Epithelial cell of esophagus (primary cell): ENCODE measurements around the gene C8G.

Experiments used
- DNase-seq: peaks from one replicate; pipeline ENCODE4 v3.0.0; 2010; ENCODE audit warnings: low read depth
- H3K4me3 ChIP-seq: 2 replicates; pipeline ENCODE4 v1.5.1; 2011; ENCODE audit warnings: mild to moderate bottlenecking, low read length, control low read depth
- TF ChIP-seq, protein P1 (sequence below): IDR thresholded peaks from 2 replicates; pipeline ENCODE4 v1.5.1; 2011; ENCODE audit warnings: low read depth, mild to moderate bottlenecking, low read length, control low read depth, inconsistent platforms; ENCODE audit not compliant: insufficient read depth; ENCODE audit errors: missing control alignments

C8G gene

DNA sequence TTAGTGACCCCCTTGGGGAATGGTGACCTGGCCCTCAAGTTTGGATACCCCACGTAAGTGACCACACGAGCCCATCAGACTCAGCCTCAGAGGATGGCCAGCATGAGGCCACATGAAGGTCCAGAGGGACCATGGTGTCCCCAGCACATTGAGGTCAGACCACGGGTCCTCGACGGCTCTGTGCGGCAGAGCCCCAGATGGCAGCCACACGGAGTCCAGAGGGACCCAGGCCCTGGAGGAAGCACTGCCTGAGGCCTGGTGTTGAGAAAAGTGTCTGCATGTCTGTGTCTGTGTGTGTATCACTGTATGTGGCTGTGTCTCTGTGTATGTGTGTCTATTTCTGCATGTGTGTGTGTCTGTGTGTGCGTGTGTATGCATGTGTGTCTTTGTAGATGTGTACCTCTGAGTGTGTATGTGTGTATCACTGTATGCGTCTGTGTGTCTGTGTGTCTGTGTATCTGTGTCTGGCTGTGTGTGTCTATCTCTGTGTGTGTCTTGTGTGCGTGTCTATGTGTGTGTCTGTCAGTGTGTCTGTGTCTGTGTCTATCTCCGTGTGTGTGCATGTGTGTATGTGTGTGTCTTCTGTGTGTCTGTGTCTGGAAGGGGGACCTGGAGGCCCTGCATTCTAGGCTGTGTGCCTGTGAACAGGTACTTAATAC, 38.7 kb downstream of the C8G start:
- TF ChIP-seq, protein P1, sequence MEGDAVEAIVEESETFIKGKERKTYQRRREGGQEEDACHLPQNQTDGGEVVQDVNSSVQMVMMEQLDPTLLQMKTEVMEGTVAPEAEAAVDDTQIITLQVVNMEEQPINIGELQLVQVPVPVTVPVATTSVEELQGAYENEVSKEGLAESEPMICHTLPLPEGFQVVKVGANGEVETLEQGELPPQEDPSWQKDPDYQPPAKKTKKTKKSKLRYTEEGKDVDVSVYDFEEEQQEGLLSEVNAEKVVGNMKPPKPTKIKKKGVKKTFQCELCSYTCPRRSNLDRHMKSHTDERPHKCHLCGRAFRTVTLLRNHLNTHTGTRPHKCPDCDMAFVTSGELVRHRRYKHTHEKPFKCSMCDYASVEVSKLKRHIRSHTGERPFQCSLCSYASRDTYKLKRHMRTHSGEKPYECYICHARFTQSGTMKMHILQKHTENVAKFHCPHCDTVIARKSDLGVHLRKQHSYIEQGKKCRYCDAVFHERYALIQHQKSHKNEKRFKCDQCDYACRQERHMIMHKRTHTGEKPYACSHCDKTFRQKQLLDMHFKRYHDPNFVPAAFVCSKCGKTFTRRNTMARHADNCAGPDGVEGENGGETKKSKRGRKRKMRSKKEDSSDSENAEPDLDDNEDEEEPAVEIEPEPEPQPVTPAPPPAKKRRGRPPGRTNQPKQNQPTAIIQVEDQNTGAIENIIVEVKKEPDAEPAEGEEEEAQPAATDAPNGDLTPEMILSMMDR, result no peak
- H3K4me3 ChIP-seq, result no peak overlapping the region
- DNase-seq, result no peak

- TF ChIP-seq, protein P1, result no peak
- DNase-seq, result no peak
- H3K4me3 ChIP-seq, result no peak overlapping the region
Measured at GRCh38 chr9:136984464-136985026, 39.5 kb downstream of the C8G start.

DNA sequence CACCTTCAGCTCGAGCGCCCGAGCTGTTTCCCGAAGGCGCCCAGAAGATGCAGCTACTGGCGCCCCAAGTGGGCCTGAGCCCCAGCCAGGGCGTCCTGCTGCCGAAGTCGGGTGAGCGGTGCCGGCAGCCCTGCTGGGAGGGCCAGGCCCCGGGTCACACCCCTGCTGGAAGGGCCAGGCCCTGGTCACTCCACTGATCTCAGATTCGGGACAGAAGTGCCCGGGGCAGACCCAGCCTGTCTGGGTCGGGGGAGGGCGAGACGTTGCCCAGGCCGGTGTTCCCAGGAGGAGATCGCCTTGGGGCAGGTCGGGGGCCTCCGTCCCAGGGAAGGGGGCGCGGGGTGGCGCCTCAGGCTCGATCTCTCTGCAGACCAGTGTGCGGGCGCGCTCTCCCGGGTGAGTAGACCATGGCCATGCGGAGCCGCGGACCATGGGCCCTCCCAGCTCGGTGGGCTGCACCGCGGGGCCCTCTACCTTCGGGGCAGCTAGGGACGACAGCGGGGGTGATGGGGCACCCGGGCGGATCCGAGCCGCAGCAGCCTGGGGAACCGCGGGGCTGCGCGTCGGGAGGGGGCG, 40.1 kb downstream of the C8G start:
- no peak for DNase-seq
- no peak overlapping the region for H3K4me3 ChIP-seq
- TF ChIP-seq, protein P1, result no peak

DNA sequence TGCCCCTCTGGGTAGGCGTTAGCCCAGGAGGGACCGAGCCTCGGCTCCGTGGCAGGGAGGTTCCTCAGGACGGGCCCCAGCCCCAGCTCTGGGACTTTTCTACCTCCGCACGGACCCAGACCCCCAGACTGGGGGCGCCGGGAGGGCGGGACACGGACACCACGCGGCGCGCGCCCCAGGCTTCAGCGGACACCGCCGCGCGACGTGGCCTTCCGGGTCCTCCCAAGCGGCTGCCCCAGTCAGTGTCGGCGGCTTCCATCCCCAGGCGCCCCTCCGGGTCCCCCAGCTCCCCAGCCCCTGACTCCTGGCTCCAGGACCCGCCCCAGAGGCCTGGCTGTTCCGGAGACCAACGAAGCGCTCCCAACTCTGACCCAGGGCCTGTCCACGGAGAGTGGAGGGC, 40.8 kb downstream of the C8G start:
- no peak overlapping the region for H3K4me3 ChIP-seq
- DNase-seq, result no peak
- TF ChIP-seq, protein P1, result no peak

- no peak overlapping the region for H3K4me3 ChIP-seq
- TF ChIP-seq, protein P1, result no peak
- DNase-seq, result no peak
Measured at GRCh38 chr9:136988872-136989271, 43.8 kb downstream of the C8G start.

GRCh38 chr9:136990242-136990911, 45.3 kb downstream of the C8G start:
- H3K4me3 ChIP-seq, result no peak overlapping the region
- TF ChIP-seq, protein P1, result no peak
- DNase-seq, result no peak
